Skeletal muscle satellite cell (primary cell): ENCODE measurements around the gene MTX3.

Experiments used
- H3K27me3 ChIP-seq: 2 replicates; pipeline ENCODE4 v1.7.0; 2013; ENCODE audit warnings: low read length; ENCODE audit not compliant: control insufficient read depth, insufficient read depth
- H3K36me3 ChIP-seq: 2 replicates; pipeline ENCODE4 v1.7.0; 2013; ENCODE audit warnings: mild to moderate bottlenecking, control low read depth, low read length; ENCODE audit not compliant: insufficient read depth
- H3K4me1 ChIP-seq: 2 replicates; pipeline ENCODE4 v1.7.0; 2013; ENCODE audit warnings: low read length; ENCODE audit not compliant: control insufficient read depth, insufficient read depth
- H3K4me2 ChIP-seq: 2 replicates; pipeline ENCODE4 v1.7.0; 2013; ENCODE audit warnings: mild to moderate bottlenecking, low read length
- H3K4me3 ChIP-seq: 2 replicates; pipeline ENCODE4 v1.7.0; 2013; ENCODE audit warnings: low read length
- H3K9ac ChIP-seq: 2 replicates; pipeline ENCODE4 v1.7.0; 2013; ENCODE audit warnings: mild to moderate bottlenecking, low read depth, low read length, moderate library complexity
- H3K9me3 ChIP-seq: replicated peaks from 2 replicates; pipeline ENCODE4 v1.7.0; 2013; ENCODE audit warnings: mild to moderate bottlenecking, control low read depth, low read length

MTX3 gene

DNA sequence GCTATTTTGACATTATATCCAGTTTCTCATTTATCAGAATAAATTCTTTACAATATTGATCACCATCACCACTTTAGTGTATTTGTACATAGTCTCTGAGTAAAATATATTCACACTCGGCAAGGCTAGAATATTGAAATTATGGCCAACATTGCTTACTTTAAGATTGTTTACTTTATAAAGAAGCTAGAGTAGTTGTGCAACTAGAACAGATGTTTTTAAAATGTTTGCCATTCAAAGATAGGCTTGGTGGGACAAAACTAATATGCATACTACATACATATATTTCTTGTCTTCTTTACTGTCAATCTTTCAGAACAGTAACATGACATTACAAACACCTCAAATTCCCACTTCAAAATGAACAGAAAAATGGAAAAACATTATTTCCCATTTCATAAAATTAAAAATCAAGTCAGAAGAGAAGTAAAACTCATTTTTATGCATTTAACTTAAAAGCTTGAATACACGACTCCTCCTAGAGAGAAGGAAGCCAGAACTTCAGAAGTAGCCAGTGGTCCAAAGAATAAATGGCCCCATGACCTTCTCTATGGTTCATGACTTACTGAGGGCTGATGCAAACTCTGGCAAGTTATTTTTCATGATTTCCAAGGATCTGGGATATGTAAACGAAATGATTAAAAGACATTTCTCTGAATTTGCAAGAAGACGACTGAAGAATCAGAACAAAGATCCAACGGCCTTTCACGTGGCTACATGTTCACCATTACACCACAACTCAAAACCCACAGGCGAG is 14.1 kb downstream of the MTX3 start:
- no peak overlapping the region for H3K4me3 ChIP-seq
- H3K27me3 ChIP-seq, result no peaks in the 10 kb centered on the region
- peaks cover 22% of the 10 kb centered on the region for H3K36me3 ChIP-seq
- H3K9me3 ChIP-seq, result no peaks in the 10 kb centered on the region
- no peak overlapping the region for H3K9ac ChIP-seq
- H3K4me2 ChIP-seq, result no peak overlapping the region
- H3K4me1 ChIP-seq, result peaks cover 11% of the 10 kb centered on the region

DNA sequence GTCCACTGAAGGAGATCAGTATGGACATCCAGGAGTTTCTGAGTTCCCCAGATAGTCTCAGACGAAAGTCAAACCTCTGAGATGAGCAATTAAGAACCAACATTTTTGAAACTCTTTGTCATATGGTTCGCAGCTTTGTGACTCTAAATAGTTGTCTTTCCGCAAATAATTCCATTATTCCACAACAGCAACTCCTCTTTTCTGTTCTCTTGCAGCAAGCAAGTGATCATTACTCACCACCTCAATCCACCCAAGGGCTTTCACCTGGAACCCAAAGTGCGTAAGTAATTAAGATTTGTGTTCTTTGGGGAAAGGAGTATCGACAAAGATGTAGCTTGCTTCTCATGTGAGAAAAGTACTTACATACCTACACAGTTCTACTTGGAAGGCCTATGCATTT is 15.6 kb downstream of the MTX3 start:
- no peaks in the 10 kb centered on the region for H3K27me3 ChIP-seq

DNA sequence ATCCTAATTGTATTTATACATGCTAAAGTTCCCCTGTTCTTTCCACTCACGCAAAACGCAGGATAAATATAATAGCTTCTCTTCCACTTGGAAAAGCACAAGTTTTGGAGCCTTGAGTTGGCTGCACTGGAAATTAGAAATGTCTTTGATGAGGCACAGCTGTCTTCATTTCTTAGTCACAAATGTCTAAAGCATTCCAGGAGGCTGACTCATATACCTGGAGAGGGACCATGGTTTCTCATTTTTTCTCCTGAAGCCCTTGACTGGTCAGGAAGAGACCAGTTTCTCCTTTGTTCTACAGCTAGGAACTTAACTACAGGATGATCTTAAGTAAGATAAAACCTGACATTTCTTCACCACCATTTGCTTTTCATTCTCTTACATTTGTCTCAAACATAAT is 16.2 kb downstream of the MTX3 start:
- H3K9ac ChIP-seq, result no peak overlapping the region
- H3K36me3 ChIP-seq, result peaks cover 13% of the 10 kb centered on the region
- no peak overlapping the region for H3K4me3 ChIP-seq
- no peaks in the 10 kb centered on the region for H3K9me3 ChIP-seq
- no peaks in the 10 kb centered on the region for H3K27me3 ChIP-seq
- H3K4me1 ChIP-seq, result peaks cover 20% of the 10 kb centered on the region
- no peak overlapping the region for H3K4me2 ChIP-seq

More for the DNA sequence above, 15.6 kb downstream of the MTX3 start:
- no peak overlapping the region for H3K4me3 ChIP-seq
- H3K36me3 ChIP-seq, result peaks cover 16% of the 10 kb centered on the region
- H3K4me2 ChIP-seq, result no peak overlapping the region
- peaks cover 20% of the 10 kb centered on the region for H3K4me1 ChIP-seq
- H3K9ac ChIP-seq, result no peak overlapping the region
- H3K9me3 ChIP-seq, result no peaks in the 10 kb centered on the region

DNA sequence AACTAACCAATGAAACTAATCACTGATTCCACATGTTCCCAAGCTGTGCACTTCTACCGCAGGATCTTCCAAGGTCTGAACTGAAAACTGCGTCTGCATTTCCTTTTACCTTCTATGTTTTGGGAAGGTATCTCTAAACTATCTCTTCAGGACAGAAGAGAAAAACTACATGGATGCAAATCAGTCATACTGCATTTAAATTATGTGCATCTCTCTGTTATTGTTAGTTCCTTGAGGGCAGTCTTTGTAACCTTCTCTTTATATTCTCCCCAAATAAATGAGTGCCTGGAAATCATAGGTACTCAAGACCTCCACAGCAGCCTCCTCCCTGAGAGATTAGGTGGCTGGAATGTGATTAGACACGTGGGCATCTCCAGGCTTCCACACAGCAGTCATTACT is 17.1 kb downstream of the MTX3 start:
- Histone ChIP-seq H3K4me3 (no peak overlapping the region), H3K9ac (no peak overlapping the region), H3K4me1 (peaks cover 20% of the 10 kb centered on the region), H3K27me3 (no peaks in the 10 kb centered on the region), H3K9me3 (no peaks in the 10 kb centered on the region), H3K36me3 (peaks cover 13% of the 10 kb centered on the region), H3K4me2 (no peak overlapping the region)

- H3K9me3 ChIP-seq, result no peaks in the 10 kb centered on the region
- H3K4me1 ChIP-seq, result peaks cover 20% of the 10 kb centered on the region
- H3K27me3 ChIP-seq, result no peaks in the 10 kb centered on the region
- H3K4me3 ChIP-seq, result no peak overlapping the region
- peaks cover 13% of the 10 kb centered on the region for H3K36me3 ChIP-seq
- no peak overlapping the region for H3K9ac ChIP-seq
- no peak overlapping the region for H3K4me2 ChIP-seq
Observed at GRCh38 chr5:79973511-79973910, 17.6 kb downstream of the MTX3 start.

- Histone ChIP-seq H3K4me1 (peaks cover 20% of the 10 kb centered on the region), H3K4me2 (peak overlapping the region; percentile 40), H3K27me3 (no peaks in the 10 kb centered on the region), H3K9me3 (no peaks in the 10 kb centered on the region), H3K36me3 (no peaks in the 10 kb centered on the region), H3K4me3 (no peak overlapping the region), H3K9ac (no peak overlapping the region)
Observed at GRCh38 chr5:79971156-79971555, 19.9 kb downstream of the MTX3 start.

DNA sequence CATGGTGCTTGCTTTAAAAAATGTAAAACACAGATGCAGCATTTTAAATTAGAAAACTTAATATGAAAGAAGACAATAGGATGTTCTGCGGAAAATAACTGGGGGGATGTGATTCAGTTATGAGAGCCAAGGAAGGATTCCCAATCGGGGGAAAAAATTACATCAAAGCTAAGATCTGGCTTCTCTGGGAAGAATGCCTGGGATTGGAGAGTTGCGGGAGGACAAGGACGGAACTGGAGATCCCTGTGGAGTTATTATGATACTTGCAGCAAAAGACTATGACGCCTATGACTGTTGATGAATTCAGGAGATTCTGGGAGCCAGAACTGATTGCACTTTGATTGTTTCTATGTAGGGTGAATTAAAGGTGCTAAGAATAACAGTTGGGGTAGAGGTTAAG is 24.6 kb downstream of the MTX3 start:
- Histone ChIP-seq H3K4me2 (no peak overlapping the region), H3K27me3 (no peaks in the 10 kb centered on the region), H3K36me3 (no peaks in the 10 kb centered on the region), H3K9me3 (no peaks in the 10 kb centered on the region), H3K4me1 (peaks cover 20% of the 10 kb centered on the region), H3K4me3 (no peak overlapping the region), H3K9ac (no peak overlapping the region)

GRCh38 chr5:79964136-79964535 is 26.9 kb downstream of the MTX3 start:
- H3K27me3 ChIP-seq, result no peaks in the 10 kb centered on the region
- H3K4me1 ChIP-seq, result peaks cover 11% of the 10 kb centered on the region
- H3K4me3 ChIP-seq, result no peak overlapping the region
- H3K9ac ChIP-seq, result no peak overlapping the region
- no peaks in the 10 kb centered on the region for H3K36me3 ChIP-seq
- no peak overlapping the region for H3K4me2 ChIP-seq
- no peaks in the 10 kb centered on the region for H3K9me3 ChIP-seq

DNA sequence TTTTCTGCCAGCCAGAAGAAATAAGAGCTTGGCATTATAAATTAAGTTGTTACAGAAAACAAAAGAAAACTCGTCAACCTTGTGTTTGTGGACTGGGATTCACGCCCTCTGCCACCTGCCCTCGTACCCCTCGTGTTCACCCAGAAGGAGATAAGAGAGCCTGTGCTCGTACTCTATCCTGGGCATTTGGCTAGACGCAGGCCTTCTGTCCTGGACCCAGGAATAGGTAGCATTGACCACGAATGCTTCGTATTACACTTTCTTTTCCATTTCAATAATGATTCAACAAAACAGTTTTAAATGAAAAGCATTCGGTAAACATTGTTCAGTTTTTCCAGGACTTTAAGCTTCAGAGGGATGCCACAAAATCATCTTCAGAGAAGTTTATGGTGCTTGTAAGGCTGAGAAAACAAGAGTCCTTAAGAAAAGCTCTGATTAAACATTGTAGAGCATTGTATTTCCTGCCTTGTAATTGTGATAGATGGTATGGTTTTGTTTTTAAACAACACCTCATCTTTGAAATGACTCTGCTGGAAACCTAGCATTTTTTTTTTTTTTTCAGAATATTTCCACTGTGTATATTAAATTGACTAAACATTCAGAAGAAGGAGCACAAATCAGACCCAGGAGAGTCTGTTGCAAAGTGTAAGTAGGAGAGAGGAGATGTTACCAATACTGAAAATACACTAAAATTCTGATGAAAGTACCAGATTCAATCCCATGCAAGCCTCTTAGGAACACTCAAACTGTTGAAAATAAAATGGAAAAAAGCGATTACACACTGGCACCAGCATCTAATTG is 27.6 kb downstream of the MTX3 start:
- H3K9me3 ChIP-seq, result no peaks in the 10 kb centered on the region
- H3K9ac ChIP-seq, result no peak overlapping the region
- no peak overlapping the region for H3K4me3 ChIP-seq
- H3K4me2 ChIP-seq, result no peak overlapping the region
- H3K4me1 ChIP-seq, result peaks cover 11% of the 10 kb centered on the region
- no peaks in the 10 kb centered on the region for H3K36me3 ChIP-seq
- H3K27me3 ChIP-seq, result no peaks in the 10 kb centered on the region

DNA sequence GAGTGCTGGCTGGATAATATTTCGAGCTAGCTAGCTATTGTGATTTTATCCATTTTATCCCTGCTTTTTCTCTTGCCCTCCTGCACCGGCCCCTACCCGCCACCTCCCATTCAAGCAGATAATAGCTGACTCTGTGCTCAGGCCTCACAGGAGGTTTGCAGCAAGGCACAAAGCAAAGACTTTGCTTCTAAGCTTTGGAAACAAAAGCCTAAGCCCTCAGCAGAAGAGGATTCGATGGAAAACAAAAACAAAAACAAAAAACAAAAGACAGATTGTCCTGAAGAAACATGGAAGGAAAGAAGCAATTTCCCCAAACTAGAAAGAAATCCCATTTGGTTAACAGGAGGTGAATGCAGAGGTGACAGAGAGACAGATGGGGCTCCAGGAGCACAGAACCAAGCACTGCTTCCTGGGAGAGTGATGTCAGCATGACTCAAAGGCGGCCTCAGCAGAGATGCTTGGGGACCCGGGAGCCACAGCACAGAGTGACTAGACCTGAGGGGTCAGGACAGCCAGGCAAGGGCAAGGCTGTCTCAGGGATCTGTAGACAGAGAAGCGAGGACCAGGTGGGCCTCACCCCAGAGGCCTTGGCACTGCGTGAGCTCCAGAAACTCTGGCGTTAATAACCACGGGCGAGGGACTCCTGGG is 28.4 kb downstream of the MTX3 start:
- Histone ChIP-seq H3K36me3 (no peaks in the 10 kb centered on the region), H3K4me3 (no peak overlapping the region), H3K4me2 (peak overlapping the region; percentile 48), H3K9me3 (no peaks in the 10 kb centered on the region), H3K27me3 (no peaks in the 10 kb centered on the region), H3K9ac (no peak overlapping the region), H3K4me1 (peaks cover 11% of the 10 kb centered on the region)

DNA sequence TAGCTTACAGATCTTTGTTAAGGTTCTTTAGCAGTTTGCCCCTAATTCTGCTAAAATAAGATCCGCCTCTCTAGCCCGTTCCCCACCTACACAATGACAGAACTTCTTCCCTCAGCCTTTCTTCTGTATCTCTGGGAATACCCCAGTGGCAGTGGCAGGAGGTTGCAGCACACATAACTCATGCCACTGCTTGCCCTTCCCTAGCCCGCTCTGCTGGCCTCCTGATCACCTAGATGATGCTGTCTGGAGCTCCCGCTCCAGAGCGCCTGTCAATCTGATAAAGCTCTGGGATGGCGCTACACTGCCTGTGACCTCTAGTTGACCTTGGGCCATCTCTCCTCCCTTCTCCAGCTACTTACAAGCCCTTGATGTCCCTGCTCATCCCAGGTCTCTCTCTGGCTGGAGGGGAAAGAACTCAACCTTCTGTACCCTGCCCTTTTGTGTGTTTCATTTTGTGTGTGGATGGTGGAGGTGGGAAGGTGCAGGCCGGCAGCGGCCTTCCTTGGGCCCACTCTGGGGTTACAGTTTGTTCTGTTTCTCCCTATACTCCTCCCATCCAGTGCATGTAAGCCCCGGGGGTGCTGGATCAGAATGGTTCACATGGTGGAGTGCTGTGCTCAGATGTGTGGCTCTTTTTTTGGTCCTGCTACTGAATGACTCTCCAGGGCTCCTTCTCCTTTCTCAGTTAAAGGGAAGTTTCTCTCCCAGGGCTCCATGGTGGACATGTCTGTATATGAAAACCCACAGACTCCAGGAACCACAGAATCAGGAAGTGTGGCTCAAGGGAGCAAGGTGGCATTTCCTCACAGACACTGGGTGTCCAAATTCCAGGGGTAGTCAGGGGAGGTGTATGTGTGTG is 29.1 kb downstream of the MTX3 start:
- Histone ChIP-seq H3K9me3 (no peaks in the 10 kb centered on the region), H3K36me3 (no peaks in the 10 kb centered on the region), H3K4me1 (peaks cover 11% of the 10 kb centered on the region), H3K9ac (no peak overlapping the region), H3K4me3 (no peak overlapping the region), H3K4me2 (no peak overlapping the region), H3K27me3 (no peaks in the 10 kb centered on the region)
